Dedifferentiated amniotic fluid mesenchymal stem cell (primary cell): ENCODE data around the gene RNASE8.
"Not testable (repeated sequence)": the region's sequence is repeated elsewhere in the genome, so short reads cannot be mapped to it uniquely, and the experiment has no call there.

Experiments used
- DNase-seq: peaks from one replicate; pipeline ENCODE4 v3.0.0-alpha.2; 2016; ENCODE audit errors: extremely low spot score

Gene RNASE8

GRCh38 chr14:21030531-21030930 lies 27.1 kb upstream of the RNASE8 start:
- no peak for DNase-seq

GRCh38 chr14:21032326-21033132 lies 25.1 kb upstream of the RNASE8 start:
- DNase-seq, result no peak

GRCh38 chr14:21033133-21033698 lies 24.4 kb upstream of the RNASE8 start:
- no peak for DNase-seq

- no peak for DNase-seq
These were observed 22.9 kb upstream of the RNASE8 start, which contains the start of gene RNASE13 for GRCh38 chr14:21034707-21035106. RNASE13 (minus strand) TSS chr14:21034807; CDS start chr14:21034288, 519 bp downstream.

GRCh38 chr14:21036751-21037150 lies 20.9 kb upstream of the RNASE8 start:
- DNase-seq, result no peak

- no peak for DNase-seq
These were observed 20.5 kb upstream of the RNASE8 start for GRCh38 chr14:21037156-21037555.

GRCh38 chr14:21038441-21039422 lies 18.9 kb upstream of the RNASE8 start:
- no peak for DNase-seq

GRCh38 chr14:21039585-21040369 lies 17.8 kb upstream of the RNASE8 start:
- DNase-seq, result peak; percentile 84

GRCh38 chr14:21040370-21040925 lies 17.2 kb upstream of the RNASE8 start:
- DNase-seq, result no peak

- not testable (repeated sequence) for DNase-seq
These were observed 16.7 kb upstream of the RNASE8 start for GRCh38 chr14:21040941-21041340.

- DNase-seq, result no peak
These were observed 15.8 kb upstream of the RNASE8 start, which contains the start of gene RNASE7 for GRCh38 chr14:21041676-21042433. RNASE7 (plus strand) TSS chr14:21042362; CDS start chr14:21042993, 631 bp downstream.

- DNase-seq, result no peak
These were observed 14.7 kb upstream of the RNASE8 start for GRCh38 chr14:21042918-21043317.

- DNase-seq, result no peak
These were observed 14.1 kb upstream of the RNASE8 start for GRCh38 chr14:21043387-21043973.

GRCh38 chr14:21043974-21044618 lies 13.5 kb upstream of the RNASE8 start:
- DNase-seq, result no peak

- DNase-seq, result no peak
These were observed 10.2 kb upstream of the RNASE8 start for GRCh38 chr14:21047378-21047781.

- DNase-seq, result no peak
These were observed 9.0 kb upstream of the RNASE8 start for GRCh38 chr14:21048638-21049037.

- no peak for DNase-seq
These were observed 8.3 kb upstream of the RNASE8 start for GRCh38 chr14:21049271-21049673.

GRCh38 chr14:21050597-21050996 lies 7.0 kb upstream of the RNASE8 start:
- no peak for DNase-seq
